Measurements from ENCODE around the gene CD4.

CD4 gene

GRCh38 chr12:6817662-6818157 lies 28.4 kb downstream of the CD4 start:
- DNase-seq = no peak

GRCh38 chr12:6818222-6818621 lies 28.9 kb downstream of the CD4 start:
- no peak for DNase-seq

GRCh38 chr12:6818645-6819044 lies 29.3 kb downstream of the CD4 start:
- DNase-seq = no peak

GRCh38 chr12:6819106-6820030 lies 30.0 kb downstream of the CD4 start:
- no peak for DNase-seq

GRCh38 chr12:6820166-6820565 lies 30.8 kb downstream of the CD4 start:
- no peak for DNase-seq

- DNase-seq = no peak
Observed at GRCh38 chr12:6821591-6822425, 32.5 kb downstream of the CD4 start, which contains the start of gene GPR162. Gene GPR162 (plus strand): TSS chr12:6821821. CDS start chr12:6823899, 2,078 bp downstream.

- DNase-seq = no peak
Observed at GRCh38 chr12:6822426-6823135, 33.3 kb downstream of the CD4 start.

- no peak for DNase-seq
Observed at GRCh38 chr12:6823182-6824084, 34.1 kb downstream of the CD4 start.

- no peak for DNase-seq
Observed at GRCh38 chr12:6824085-6824775, 34.9 kb downstream of the CD4 start.

- DNase-seq = no peak
Observed at GRCh38 chr12:6824901-6825381, 35.6 kb downstream of the CD4 start.

- no peak for DNase-seq
Observed at GRCh38 chr12:6825398-6826124, 36.2 kb downstream of the CD4 start.

- no peak for DNase-seq
Observed at GRCh38 chr12:6826125-6826733, 36.9 kb downstream of the CD4 start.

GRCh38 chr12:6826734-6827436 lies 37.6 kb downstream of the CD4 start:
- no peak for DNase-seq

- no peak for DNase-seq
Observed at GRCh38 chr12:6827437-6827911, 38.1 kb downstream of the CD4 start.

- peak; percentile 23 for DNase-seq
Observed at GRCh38 chr12:6827982-6828780, 38.9 kb downstream of the CD4 start, which contains the start of gene P3H3. Gene P3H3 (plus strand): TSS chr12:6828407. CDS start chr12:6828441, 34 bp downstream.

- DNase-seq = peak; percentile 18
Observed at GRCh38 chr12:6828781-6829535, 39.6 kb downstream of the CD4 start.
